ENCODE results near the gene OR51B2.

- no peak for TF ChIP-seq POLR2A (IDR thresholded peaks at IDR 0.05)
- no peak for TF ChIP-seq CTCF (IDR thresholded peaks at IDR 0.05)
Measured at GRCh38 chr11:5336331-5336730, 12.2 kb upstream of the OR51B2 start.

Data from body of pancreas (tissue), 4 donors.